Activated CD8-positive, alpha-beta T cell treated with anti-CD3 and anti-CD28 coated beads for 36 hours (primary cell): Measurements from ENCODE around the gene TTR. TPM values are rescaled to one million over a fixed set of nuclear protein-coding genes. Genes with fewer than 3 reads are reported as not detected.

Experiments used
- ATAC-seq: fragments of 200-7000 bp; cut with Tn5 transposase; one replicate; pipeline ENCODE4 v1.10.0; 2021; ENCODE audit warnings: mild to moderate bottlenecking, moderate library complexity
- CTCF ChIA-PET: fragments of 350-600 bp; sonication (Branson Sonifier 250); formaldehyde crosslinking; loops from one replicate; lab custom pipeline; 2021; ENCODE audit warnings: antibody characterized with exemption; lab: Charles Lee
- POLR2A ChIA-PET: fragments of 350-600 bp; sonication (Branson Sonifier 250); formaldehyde crosslinking; loops from one replicate; lab custom pipeline; 2021; ENCODE audit warnings: antibody characterized with exemption; lab: Charles Lee
- DNase-seq: peaks from one replicate; pipeline ENCODE4 v3.0.0-alpha.2; 2020
- H3K27ac Mint-ChIP-seq: one replicate; pipeline ENCODE4 v1.8.0; 2021; ENCODE audit warnings: mild to moderate bottlenecking, mixed read lengths
- H3K27me3 Mint-ChIP-seq: one replicate; pipeline ENCODE4 v1.8.0; 2021; ENCODE audit warnings: mixed read lengths
- H3K36me3 Mint-ChIP-seq: one replicate; pipeline ENCODE4 v1.8.0; 2021; ENCODE audit warnings: low read depth, mixed read lengths
- H3K4me1 Mint-ChIP-seq: one replicate; pipeline ENCODE4 v1.8.0; 2021; ENCODE audit warnings: low read depth, mixed read lengths
- H3K4me3 Mint-ChIP-seq: one replicate; pipeline ENCODE4 v1.8.0; 2021; ENCODE audit warnings: mild to moderate bottlenecking, moderate library complexity, mixed read lengths
- H3K9me3 Mint-ChIP-seq: one replicate; pipeline ENCODE4 v1.8.0; 2021; ENCODE audit warnings: mixed read lengths
- CTCF ChIP-seq: fragments of 200-600 bp; IDR thresholded peaks from one replicate; pipeline ENCODE4 v1.8.0; 2022; ENCODE audit warnings: antibody characterized with exemption, mild to moderate bottlenecking
- intact Hi-C: fragments of 100-400 bp; cut with micrococcal nuclease; formaldehyde crosslinking; loops from one replicate; pipeline ENCODE4 v1.10.0; 2022
- total RNA-seq, 2 experiments: library from RNA; stranded (reverse); gene quantifications; one replicate each; pipeline ENCODE4 v1.2.3, GENCODE V29; 2021

The TTR gene
- total RNA-seq, 2 experiments from 2014 or later = not detected

GRCh38 chr18:31553800-31554199 is 37.9 kb upstream of the TTR start:
- CTCF ChIA-PET = interaction anchor here (1.4 to 7.4 kb wide), 3 partner anchors 11 to 188 kb away, joined by 3 to 94 read pairs (median 6); no protein-coding TSS in a partner anchor
- no peak for ATAC-seq
- no peaks in the 10 kb centered on the region for H3K4me1 Mint-ChIP-seq

GRCh38 chr18:31554776-31555175 is 36.9 kb upstream of the TTR start:
- DNase-seq = no peak
- Mint-ChIP-seq H3K27ac (no peak overlapping the region), H3K9me3 (no peaks in the 10 kb centered on the region), H3K36me3 (no peaks in the 10 kb centered on the region), H3K4me1 (no peaks in the 10 kb centered on the region), H3K4me3 (no peak overlapping the region), H3K27me3 (peaks cover 3% of the 10 kb centered on the region)
- intact Hi-C loops = loop anchor here (5.0 kb wide), 1 partner anchor 263 kb away; no protein-coding TSS in a partner anchor
- no peak for ATAC-seq
- POLR2A ChIA-PET = no interaction called here
- CTCF ChIA-PET = interaction anchor here (1.0 to 7.4 kb wide), 5 partner anchors 12 to 169 kb away, joined by 3 to 94 read pairs (median 7); no protein-coding TSS in a partner anchor
- no peak for TF ChIP-seq CTCF

More at GRCh38 chr18:31553800-31554199, 37.9 kb upstream of the TTR start:
- Mint-ChIP-seq H3K27me3 (peaks cover 3% of the 10 kb centered on the region), H3K36me3 (no peaks in the 10 kb centered on the region), H3K4me3 (no peak overlapping the region), H3K9me3 (no peaks in the 10 kb centered on the region), H3K27ac (no peak overlapping the region)
- POLR2A ChIA-PET = no interaction called here
- TF ChIP-seq CTCF = no peak
- intact Hi-C loops = no loop called here
- DNase-seq = no peak

GRCh38 chr18:31555971-31556747 is 35.5 kb upstream of the TTR start:
- TF ChIP-seq CTCF = peak; percentile 80
- peaks cover 3% of the 10 kb centered on the region for H3K27me3 Mint-ChIP-seq
- H3K36me3 Mint-ChIP-seq = no peaks in the 10 kb centered on the region
- ATAC-seq = peak; percentile 58
- POLR2A ChIA-PET = interaction anchor here (0.5 kb wide), 1 partner anchor 443 kb away, joined by 3 read pairs; no protein-coding TSS in a partner anchor
- no peaks in the 10 kb centered on the region for H3K4me1 Mint-ChIP-seq
- CTCF ChIA-PET = interaction anchor here (0.5 to 7.4 kb wide), 27 partner anchors 8 to 587 kb away, joined by 3 to 94 read pairs (median 4); no protein-coding TSS in a partner anchor
- H3K4me3 Mint-ChIP-seq = no peak overlapping the region
- H3K27ac Mint-ChIP-seq = no peak overlapping the region
- no peaks in the 10 kb centered on the region for H3K9me3 Mint-ChIP-seq
- intact Hi-C loops = loop anchor here (1.0 to 5.0 kb wide), 2 partner anchors 166 to 261 kb away; no protein-coding TSS in a partner anchor
- peak; percentile 49 for DNase-seq

- POLR2A ChIA-PET = no interaction called here
- CTCF ChIA-PET = interaction anchor here (1.3 to 7.4 kb wide), 5 partner anchors 13 to 166 kb away, joined by 3 to 94 read pairs (median 6); no protein-coding TSS in a partner anchor
- DNase-seq (no peak), ATAC-seq (no peak)
- no peak overlapping the region for H3K4me3 Mint-ChIP-seq
- no peak overlapping the region for H3K27ac Mint-ChIP-seq
- H3K4me1 Mint-ChIP-seq = no peaks in the 10 kb centered on the region
- no peaks in the 10 kb centered on the region for H3K9me3 Mint-ChIP-seq
- TF ChIP-seq CTCF = no peak
- intact Hi-C loops = loop anchor here (5.0 kb wide), 1 partner anchor 260 kb away; no protein-coding TSS in a partner anchor
- no peaks in the 10 kb centered on the region for H3K36me3 Mint-ChIP-seq
- peaks cover 4% of the 10 kb centered on the region for H3K27me3 Mint-ChIP-seq
Observed at GRCh38 chr18:31557446-31557845, 34.2 kb upstream of the TTR start.
